ENCODE measurements around the gene ANKS1B.
"Not testable (repeated sequence)": the region's sequence is repeated elsewhere in the genome, so short reads cannot be mapped to it uniquely, and the experiment has no call there.

ANKS1B gene

GRCh38 chr12:99302874-99303273 lies 681.9 kb downstream of the ANKS1B start:
- FAIRE-seq (no peak), DNase-seq (ENCODE audit: insufficient read length, low spot score) (no peak)

DNA sequence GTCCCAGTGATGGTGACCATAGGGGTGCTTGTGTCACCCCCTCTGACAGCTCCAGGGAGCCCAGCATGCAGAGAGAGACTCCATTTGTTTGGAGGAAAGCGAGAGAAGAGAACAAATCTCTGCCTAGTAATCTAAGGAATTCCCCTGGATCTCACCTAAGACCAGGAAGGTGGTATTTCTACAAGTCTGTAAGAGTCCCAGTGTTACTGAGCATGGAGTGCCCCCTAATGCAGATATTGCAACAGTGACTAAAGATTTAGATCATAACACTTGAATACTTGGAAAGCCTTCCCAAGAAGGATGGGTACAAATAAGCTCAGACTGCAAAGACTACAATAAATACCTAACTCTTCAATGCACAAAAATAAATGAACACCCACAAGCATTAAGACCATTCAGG lies 697.6 kb downstream of the ANKS1B start:
- FAIRE-seq, result no peak
- DNase-seq (ENCODE audit: insufficient read length, low spot score), result no peak

DNA sequence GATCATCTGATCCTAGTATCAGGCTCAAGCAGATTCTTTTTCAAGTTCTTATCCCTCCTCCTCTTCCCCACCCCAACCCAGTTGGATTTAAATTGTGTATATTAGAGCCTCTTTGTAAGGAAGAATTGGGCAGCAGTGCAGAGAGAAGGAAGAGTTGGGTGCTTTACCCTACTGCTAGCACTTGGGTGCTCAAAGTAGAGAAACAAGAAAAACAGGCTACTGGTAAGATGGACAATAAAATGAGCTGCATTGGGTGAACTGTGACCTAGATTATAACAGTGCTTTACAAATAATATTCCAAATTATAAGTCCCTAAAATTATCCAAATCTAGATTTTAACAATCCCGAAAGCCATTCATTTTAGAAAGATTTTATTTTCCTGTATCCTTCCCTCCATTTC lies 700.6 kb downstream of the ANKS1B start:
- DNase-seq (ENCODE audit: insufficient read length, low spot score) (no peak), FAIRE-seq (no peak)

GRCh38 chr12:99282624-99283023 lies 702.1 kb downstream of the ANKS1B start:
- DNase-seq (ENCODE audit: insufficient read length, low spot score) (no peak), FAIRE-seq (no peak)

DNA sequence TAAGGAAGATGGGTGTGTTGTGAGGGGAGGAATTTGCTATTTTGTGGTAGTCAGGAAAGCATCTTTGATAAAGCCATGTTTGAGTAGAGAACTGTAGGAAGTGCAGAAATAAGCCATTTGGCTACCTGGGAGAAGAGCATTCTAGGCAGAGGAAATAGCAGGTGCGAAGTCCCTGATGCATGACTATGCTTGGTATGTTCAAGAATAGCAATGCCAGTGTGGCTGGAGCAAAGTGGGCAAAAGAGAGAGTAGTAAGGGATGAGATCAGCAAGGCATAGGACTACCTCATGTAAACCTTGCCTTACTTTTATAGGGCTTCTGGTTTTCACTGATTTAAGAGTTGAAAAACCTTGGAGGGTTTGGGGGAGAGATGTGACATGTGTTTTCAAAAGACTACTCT lies 702.6 kb downstream of the ANKS1B start:
- FAIRE-seq, result no peak
- no peak for DNase-seq (ENCODE audit: insufficient read length, low spot score)

DNA sequence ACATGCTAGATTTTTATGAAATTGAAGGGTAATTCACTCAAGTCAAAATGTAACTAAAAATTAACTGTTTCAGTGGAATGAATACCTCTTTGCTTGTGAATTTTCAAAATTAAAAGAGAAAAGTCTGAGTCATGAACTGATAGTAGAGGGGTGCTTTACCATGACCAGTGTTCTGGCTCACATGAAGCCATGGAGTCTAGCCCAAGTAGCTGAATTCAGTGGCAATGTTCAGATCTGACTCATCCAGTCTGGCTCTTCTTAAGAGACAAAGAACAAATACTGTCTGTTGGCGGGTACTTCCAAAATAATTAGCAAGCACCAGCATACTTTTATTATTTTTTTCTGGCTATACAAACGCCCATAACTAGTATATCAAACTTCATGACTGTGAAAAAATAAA lies 703.5 kb downstream of the ANKS1B start:
- no peak for DNase-seq (ENCODE audit: insufficient read length, low spot score)
- FAIRE-seq, result no peak

DNA sequence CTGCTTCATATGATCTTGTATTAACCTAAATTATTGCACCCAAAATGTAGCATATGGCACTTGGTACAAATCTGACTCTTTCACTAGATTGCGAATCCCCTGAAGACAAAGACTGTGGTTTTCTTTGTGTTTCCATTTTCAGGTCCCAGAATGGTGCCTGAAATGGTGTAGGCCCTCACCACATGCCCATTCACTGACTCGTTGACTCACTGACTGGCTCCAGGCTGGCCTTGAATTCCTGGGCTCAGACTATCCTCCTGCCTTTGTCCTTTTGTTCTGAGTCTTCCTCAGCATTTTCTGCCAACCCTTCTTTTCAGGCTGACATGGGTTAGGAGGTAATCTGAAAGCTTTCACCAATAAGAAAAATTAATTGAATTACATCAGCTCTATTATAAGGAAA lies 705.8 kb downstream of the ANKS1B start:
- FAIRE-seq, result no peak
- DNase-seq (ENCODE audit: insufficient read length, low spot score), result no peak

DNA sequence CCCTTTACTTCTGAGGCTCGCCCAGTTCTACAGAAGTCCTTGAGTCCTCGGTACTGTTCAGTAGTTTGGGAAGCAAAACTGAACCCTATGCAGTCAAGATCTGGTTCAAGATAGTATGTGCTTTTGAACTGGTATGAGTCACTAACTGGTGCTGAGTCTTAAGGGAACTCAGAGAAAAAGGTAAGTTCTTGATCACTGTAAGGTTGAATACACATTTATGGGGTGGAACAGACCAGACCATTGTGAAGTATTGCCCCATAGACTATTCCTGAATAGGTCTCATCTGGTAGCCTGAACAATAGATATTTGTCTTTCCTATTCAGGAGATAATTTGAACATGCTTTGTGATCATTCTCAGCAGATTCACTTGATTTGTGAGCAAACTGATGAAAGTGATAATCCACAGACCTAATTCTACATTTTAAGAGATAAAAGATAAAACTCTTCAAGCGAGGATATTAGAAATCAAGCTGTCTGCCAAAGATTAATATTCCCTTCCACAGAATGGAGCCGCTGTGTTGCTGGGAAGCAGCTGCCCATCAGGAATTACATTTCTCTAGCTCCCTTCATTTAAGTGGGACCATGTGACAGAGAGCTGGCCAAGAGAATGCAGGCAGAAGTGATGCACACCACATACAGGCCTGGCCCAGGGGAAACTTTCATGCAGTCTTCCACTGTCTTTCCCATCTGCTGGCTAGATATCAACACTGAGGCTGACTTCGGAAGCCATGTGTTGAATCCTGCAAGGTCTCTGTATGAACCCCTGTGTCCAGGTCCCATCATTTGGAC lies 707.0 kb downstream of the ANKS1B start:
- FAIRE-seq, result no peak
- DNase-seq (ENCODE audit: insufficient read length, low spot score), result no peak

DNA sequence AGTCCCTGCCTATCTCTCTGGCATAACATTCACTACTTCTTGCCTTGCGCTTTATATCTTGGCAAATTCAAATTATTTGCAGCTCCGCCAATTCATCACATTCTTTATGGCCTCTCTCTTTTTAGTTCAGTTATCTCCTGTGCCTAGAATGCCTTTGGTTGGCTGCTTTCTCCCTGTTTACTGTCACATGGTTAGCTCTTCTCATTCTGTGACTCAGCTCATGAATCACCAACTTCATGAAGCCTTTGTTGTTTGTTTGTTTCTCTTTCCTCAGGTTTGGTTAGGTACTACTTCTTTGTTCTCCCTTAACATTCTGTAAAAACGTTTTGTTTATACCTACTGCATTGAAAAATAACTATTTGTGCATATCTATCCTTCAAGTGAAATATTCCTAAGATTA lies 713.7 kb downstream of the ANKS1B start:
- DNase-seq (ENCODE audit: insufficient read length, low spot score) (no peak), FAIRE-seq (no peak)

- no peak for FAIRE-seq
Measured at GRCh38 chr12:99267038-99267437, 717.7 kb downstream of the ANKS1B start.

GRCh38 chr12:99265648-99266047 lies 719.1 kb downstream of the ANKS1B start:
- no peak for FAIRE-seq

More at GRCh38 chr12:99267038-99267437, 717.7 kb downstream of the ANKS1B start:
- no peak for DNase-seq (ENCODE audit: insufficient read length, low spot score)

DNA sequence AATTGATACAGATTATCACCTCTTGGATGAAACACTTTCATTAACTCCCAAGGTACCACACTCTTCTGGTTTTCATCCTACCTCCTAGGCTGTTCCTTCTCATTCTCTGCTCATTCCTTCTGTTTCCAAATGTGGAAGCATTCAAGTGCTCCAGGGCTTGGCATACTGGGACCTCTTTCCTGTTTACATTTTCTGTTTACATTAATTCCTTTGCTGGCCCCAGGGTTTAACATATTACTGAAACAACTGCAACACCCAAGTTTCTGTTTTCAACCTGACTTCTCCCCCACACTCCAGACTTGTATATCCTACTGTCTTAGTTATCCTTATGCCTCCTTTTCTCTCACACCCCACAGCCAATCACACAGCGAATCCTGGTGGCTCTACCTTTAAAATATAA lies 723.5 kb downstream of the ANKS1B start:
- FAIRE-seq (no peak), DNase-seq (ENCODE audit: insufficient read length, low spot score) (no peak)

More at GRCh38 chr12:99265648-99266047, 719.1 kb downstream of the ANKS1B start:
- no peak for DNase-seq (ENCODE audit: insufficient read length, low spot score)

- DNase-seq (ENCODE audit: insufficient read length, low spot score), result no peak
- FAIRE-seq, result no peak
Measured at GRCh38 chr12:99260456-99260996, 724.2 kb downstream of the ANKS1B start.

GRCh38 chr12:99259040-99259934 lies 725.4 kb downstream of the ANKS1B start:
- DNase-seq (ENCODE audit: insufficient read length, low spot score) (no peak), FAIRE-seq (no peak)

GRCh38 chr12:99257672-99258071 lies 727.1 kb downstream of the ANKS1B start:
- DNase-seq (ENCODE audit: insufficient read length, low spot score), result no peak
- no peak for FAIRE-seq

GRCh38 chr12:99253068-99253467 lies 731.7 kb downstream of the ANKS1B start:
- DNase-seq (ENCODE audit: insufficient read length, low spot score), result no peak
- FAIRE-seq, result no peak

DNA sequence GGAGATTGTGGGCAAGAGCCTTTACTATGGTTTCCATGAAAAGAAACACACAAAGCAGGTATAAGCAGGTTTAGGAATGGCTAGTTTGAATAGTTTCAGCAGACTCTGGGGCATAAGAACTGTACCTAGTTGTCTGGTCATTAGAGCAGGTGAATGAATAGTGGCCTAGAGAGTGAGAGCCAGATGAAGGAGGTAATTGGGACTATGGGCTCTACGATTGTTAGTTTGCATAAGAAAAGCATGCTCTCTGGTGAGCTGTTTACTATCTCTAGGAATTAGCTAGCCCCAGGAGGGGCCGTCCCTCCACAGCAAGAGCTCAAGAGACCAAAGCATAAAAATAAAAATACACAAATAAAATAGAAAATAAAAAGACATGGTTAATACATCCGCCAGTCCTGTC lies 734.6 kb downstream of the ANKS1B start:
- DNase-seq (ENCODE audit: insufficient read length, low spot score) (no peak), FAIRE-seq (no peak)

DNA sequence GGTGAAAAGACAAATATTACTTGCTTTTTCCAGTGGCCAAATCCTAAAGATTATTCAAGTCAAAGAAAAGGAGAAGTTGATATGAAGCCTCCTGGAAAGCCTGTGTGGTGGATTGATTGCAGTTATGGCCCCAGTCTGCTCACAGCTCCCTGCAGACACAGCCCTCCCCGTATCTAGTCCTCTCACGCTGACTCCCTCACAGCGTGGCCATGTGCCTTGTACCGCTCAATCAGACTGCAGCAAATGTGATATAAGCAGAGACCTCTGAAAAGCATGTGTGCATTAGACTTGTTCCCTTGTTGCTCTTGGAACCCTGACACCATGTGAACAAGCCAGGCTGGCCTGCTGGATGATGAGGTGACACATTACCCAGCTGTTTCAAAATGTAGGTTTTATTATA lies 735.2 kb downstream of the ANKS1B start:
- DNase-seq (ENCODE audit: insufficient read length, low spot score) (no peak), FAIRE-seq (no peak)

- DNase-seq (ENCODE audit: insufficient read length, low spot score); FAIRE-seq: not testable (repeated sequence)
Measured at GRCh38 chr12:99237907-99238538, 746.7 kb downstream of the ANKS1B start.

- FAIRE-seq, result no peak
- DNase-seq (ENCODE audit: insufficient read length, low spot score), result no peak
Measured at GRCh38 chr12:99235381-99235780, 749.4 kb downstream of the ANKS1B start.

DNA sequence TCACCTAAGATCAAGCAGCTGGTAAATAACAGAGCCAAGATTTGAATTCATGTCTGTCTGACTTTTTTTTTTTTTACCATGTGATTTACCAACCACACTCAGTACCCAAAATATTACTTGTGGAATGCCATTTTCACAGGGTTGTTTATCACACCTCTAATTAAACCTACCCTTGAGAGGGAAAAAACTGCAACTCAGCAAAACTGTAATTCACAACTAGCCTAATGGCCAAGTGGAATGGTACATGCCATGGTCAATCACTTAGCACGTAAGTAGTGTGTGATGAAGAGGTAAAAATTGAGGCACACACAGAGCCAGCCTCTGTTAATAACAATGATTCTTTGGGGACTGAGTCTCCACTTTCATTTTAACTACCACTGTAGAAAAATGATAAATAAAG lies 750.0 kb downstream of the ANKS1B start:
- DNase-seq (ENCODE audit: insufficient read length, low spot score) (no peak), FAIRE-seq (no peak)
